ENCODE data around the gene HS6ST3.

GRCh38 chr13:96581741-96582140, 491.8 kb downstream of the HS6ST3 start:
- no peak for TF ChIP-seq CTCF (IDR thresholded peaks at IDR 0.05; ENCODE audit: low read length)
- TF ChIP-seq EZH2 (IDR thresholded peaks at IDR 0.05; ENCODE audit: borderline replicate concordance, low read length), result no peak

Data from OCI-LY1 (cell line).